Hypothalamus (tissue), 51 donors: ENCODE results near the gene PANK1.

Source experiments
- DNase-seq, 51 donors: peaks; one replicate each; lab custom pipeline; 2025; lab: John Stamatoyannopoulos, UW

PANK1 gene

DNA sequence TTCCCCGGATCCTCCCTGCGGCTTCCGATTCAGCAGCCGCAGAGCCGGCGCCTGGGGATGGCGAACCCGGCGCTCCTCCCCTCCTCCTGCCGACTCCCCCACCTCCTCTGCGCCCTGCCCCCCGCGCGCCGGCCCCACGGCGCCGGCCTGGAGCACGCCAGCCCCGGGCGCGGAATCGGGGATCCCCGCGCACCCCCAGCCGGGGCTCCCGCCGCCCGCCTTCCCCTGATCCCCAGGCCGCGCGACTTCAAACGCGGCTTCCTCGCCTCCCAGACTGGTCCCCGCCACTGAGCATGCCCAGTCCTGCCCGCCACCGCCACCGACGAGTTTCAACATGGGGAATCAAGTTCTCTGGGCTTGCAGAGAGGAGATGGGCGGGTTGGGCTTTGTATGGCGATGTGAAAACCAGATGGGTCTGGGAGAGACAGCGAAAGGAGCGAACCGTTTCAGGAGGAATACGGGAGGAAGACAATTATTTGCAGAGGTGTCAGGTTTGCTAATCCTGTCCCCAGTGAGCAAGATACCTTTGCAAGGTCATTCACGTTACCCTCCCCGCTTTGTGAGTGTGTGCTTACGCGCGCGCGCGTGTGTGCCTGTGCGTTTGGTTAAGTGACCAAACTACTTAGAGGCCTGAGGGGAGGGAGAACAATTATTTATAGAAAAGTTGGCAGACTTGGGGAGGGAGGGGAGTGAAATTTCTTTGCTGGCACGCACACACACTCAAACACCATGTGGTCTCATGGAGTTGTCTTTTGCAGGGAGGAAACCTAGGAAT lies at the start of gene PANK1:
Gene PANK1, minus strand, starts transcription at position 276 of the 775 bp plus-strand sequence. CDS start 351 bp downstream, outside the sequence.
- peak in 49 of 51 donors; percentile 3 to 87 (median 54) for DNase-seq

GRCh38 chr10:89693176-89693575 lies 48.1 kb upstream of the PANK1 start:
- no peak for DNase-seq

- no peak for DNase-seq
Observed at GRCh38 chr10:89692416-89692815, 47.4 kb upstream of the PANK1 start.

DNA sequence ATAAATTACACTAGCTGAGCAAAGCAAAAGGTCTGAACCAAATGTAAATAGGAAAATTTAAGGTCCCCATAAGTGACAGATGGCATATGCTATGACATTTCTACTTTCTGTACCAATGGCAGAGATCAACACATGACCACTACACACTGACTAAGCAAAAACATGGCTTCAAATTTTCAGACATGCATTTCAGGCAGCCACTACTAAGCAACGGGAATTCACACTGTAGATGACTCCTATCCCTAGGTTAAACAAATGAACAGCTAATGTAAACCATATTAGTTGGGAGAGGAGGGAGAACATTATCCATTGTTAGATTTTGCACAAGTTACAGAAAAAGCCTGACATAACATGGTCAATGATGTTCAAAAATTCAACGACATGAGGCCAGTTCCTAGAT lies 45.0 kb upstream of the PANK1 start:
- DNase-seq: no peak

DNA sequence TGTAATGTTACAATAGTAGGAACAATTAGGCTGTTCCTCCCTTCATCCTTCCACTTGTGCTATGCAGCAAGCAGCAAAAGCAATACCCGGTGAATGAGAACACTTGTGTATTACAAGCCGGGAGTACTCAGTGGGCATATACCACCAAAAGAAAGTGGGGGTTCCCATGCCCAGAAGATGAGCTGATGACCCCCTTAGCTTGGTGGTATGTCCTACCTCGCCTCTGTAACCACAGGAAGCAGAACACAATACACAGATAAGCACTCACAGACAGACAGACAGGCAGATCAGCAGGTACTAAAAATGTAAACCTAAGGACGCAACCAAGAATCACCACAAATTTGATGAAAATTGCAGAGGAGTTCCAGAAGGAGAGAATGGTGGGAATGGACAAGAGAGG lies 40.9 kb upstream of the PANK1 start:
- no peak for DNase-seq

GRCh38 chr10:89684604-89685003 lies 39.6 kb upstream of the PANK1 start:
- DNase-seq: no peak

- DNase-seq: no peak
Observed at GRCh38 chr10:89683883-89684282, 38.8 kb upstream of the PANK1 start.

DNA sequence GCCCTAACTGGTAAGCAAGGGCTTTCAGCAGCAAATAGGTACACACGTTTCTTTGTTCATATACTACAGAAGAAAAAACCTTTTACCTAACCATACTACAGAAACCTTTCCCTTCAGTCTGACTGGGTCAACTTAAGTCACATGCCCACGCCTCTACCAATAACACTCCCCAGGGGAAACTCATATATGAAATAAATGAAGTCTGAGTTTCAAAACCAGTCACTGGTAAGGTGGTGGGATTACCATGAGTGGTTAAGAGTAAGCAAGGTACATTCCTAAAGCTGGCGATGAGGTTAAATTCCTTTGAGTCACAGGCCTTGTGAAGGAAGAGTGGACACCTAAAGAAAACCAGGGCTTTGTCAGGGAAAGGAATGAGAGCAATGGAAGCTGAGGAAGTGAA lies 34.9 kb upstream of the PANK1 start:
- DNase-seq: no peak

DNA sequence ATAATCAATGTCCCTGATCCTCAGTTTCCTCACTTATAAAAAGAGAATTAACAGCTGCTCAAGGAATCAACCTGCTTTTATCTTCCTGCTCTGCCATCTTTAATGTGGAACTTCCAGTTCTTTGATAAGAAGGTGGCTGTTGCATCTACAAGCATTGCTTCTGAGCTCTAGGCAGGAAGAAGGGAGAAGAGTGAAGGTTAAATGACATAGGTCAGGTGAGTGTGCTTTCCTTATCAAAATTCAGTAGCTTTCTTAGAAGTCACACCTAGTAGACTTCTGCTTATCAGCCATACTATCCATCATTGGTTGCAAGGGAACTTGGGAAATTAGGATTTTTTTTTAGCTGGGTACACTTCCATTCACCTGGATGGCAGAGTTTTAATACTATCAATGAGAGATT lies 32.3 kb upstream of the PANK1 start:
- DNase-seq: no peak

- no peak for DNase-seq
Observed at GRCh38 chr10:89670926-89671325, 25.9 kb upstream of the PANK1 start.

DNA sequence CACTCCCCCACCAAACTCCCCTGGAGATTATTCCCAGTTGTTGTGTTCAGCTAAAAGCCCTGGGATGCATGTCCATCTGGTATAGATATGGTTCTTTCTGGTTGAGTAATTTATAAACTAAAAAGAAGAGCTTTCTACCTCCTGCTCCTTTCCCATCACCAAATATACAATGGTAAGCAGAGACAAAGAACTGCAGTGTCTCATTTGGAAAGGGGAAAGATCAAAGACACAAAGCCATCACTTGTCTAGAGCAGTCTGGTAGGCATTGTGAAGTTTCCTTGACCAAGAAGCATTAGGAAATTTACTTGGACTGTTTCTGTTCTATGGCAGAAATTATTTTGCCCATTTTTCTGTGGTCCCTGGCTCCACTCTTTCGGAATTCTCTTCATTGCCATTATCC lies 24.9 kb upstream of the PANK1 start:
- no peak for DNase-seq

GRCh38 chr10:89668386-89669071 lies 23.5 kb upstream of the PANK1 start:
- no peak for DNase-seq

DNA sequence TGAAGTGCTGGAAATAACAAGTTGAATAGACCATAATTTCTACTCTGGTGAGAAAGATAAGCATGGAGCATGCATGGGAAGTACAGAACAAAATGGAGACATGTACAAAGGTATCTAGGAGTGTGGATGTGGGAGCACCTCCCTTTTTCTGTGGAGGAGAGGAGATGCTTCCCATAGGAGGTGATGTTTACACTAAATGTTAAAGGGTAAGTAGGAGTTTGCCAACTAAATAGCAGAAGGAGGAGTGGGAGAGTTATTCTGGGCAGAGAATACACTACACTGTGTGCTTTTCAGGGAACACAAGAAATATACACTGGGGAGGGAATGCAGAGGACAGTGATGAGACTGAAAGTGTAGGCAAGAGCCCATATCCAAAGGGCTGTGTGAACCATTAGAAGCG lies 21.1 kb upstream of the PANK1 start:
- no peak for DNase-seq

DNA sequence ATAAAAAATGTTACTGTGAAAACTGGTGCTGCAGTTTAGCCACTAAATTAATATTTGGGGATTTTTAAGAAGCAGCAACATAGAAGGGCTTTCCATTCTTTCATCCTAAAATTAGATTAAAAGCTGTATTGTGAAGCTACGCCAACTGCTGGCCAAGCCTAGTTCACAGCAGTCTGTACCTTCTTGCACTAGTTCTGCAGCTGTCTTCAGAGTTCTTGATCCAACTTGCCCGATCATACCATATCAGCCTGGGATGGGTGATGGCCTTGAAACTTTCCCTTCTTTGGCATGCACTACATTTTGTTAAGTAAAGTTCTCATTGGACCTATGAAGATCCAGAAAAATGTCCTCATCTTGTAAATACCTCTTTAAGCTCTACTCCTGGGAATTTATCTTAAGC lies 20.3 kb upstream of the PANK1 start:
- no peak for DNase-seq

DNA sequence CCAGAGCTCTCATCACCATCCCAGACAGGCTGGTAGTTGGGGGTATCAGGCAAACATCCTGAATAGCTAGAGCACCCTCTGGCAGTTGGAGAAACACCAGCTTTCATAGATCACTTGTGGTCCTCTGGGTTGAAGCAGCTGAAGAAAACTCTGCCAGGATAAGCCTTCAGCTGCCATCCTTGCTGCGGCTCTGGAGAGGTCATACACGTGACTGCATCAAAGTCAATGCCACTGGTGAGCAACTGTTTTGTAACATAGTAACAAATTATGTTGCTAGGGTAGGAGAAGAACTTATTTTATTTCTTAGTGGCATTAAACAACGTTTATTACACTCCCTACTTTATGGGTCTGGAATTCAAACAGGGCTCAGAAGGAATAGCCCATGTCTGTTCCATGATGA lies 19.2 kb upstream of the PANK1 start:
- no peak for DNase-seq

DNA sequence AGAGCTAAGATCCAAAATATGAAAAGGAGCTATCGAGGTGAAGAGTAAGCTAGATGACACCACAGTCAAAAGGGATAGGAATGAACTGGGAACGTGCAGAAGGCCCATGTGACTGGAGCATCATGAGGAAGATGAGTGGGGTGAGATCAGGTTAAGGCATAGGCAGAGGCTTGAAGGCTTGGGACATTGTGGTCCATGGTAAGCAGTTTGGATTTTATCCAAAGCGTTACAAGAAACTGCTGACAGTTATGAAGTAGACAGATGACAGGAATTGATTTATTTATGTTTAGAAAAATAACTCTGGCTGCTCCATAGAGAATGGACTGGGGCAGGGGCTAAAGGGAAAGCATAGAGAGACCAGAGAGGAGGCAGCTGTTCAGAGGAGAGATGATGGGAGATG lies 18.1 kb upstream of the PANK1 start:
- DNase-seq: no peak

DNA sequence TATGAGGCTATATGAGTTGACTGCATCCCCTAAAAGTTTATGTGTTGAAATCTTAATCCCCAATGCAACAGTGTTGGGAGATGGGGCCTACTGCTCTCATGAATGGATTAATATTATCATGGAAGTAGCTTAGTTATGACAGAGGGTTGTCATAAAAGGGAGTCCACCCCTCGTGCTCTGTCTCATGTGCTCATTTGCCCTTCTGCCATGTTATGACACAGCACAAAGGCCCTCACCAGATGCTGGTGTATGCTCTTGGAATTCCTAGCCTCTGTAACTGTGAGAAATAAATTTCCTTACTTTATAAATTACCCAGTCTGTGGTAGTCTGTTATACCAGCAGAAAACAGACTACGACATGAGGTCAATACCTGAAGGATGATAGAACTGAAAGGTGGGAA lies 17.6 kb upstream of the PANK1 start:
- DNase-seq: no peak

DNA sequence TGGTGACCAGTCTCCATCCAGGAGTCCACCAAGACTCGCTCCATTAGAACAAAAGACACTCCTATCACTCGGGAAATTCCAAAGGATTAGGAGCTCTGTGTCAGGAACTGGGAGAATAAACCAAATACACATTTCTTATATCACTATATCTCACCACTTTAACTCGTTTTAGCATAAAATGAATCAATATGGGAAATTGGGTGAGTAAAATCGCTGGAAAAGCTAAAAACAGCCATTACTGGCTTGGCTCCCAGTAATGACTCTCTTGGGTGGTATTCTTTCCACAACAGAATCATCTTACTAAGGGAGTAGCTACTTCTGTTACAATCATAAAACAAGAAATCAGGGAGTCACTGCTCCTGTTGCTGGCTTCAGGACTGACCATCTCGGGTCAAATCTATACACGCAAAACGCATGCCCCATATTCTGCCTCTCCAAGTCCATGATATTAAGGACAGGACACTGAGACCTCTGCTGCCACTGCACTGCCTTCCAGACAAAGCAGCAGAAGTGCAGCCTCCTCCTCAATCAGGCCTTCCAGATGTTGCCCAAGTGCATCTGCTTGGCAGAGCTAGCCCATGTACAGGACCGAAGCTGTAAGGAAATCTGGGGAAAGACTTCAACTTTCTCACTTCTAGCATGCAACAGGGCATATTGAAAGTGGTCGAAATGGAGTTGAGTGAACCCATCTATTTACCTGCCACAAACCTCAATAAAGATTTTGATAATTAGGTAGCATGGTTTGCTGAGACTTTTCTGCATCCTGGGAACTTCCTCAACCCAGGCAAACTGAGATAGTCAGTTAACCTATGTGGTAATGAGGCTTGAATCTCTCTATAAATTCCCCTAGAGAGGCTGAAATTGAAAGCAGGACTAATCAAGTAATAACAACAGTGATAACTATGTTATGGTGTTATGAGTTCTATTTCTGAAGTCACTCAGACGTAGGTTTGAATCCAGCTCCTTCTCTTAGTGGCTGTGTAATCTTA lies 14.4 kb upstream of the PANK1 start:
- DNase-seq: peak in 1 of 51 donors; percentile 1

GRCh38 chr10:89657302-89657701 lies 12.3 kb upstream of the PANK1 start:
- no peak for DNase-seq

GRCh38 chr10:89655722-89656121 lies 10.7 kb upstream of the PANK1 start:
- DNase-seq: no peak

GRCh38 chr10:89653410-89653869 lies 8.4 kb upstream of the PANK1 start:
- DNase-seq: no peak
